Lower leg skin (tissue), 3 donors: Measurements from ENCODE around the gene SETD7.

Experiments
- POLR2A ChIP-seq, 2 donors: fragments of 450-650 bp; IDR thresholded peaks; one replicate each; pipeline ENCODE4 v1.6.1; 2016 to 2017; ENCODE audit warnings: antibody characterized with exemption in 2 of 2, mild to moderate bottlenecking in 1 of 2, moderate library complexity in 1 of 2
- TF ChIP-seq, protein P1 (sequence below), 3 donors: fragments of 450-650 bp; IDR thresholded peaks; one replicate each; pipeline ENCODE4 v1.5.1; 2016; ENCODE audit warnings: antibody characterized with exemption in 3 of 3, mild to moderate bottlenecking in 3 of 3, moderate library complexity in 2 of 3

DNA sequence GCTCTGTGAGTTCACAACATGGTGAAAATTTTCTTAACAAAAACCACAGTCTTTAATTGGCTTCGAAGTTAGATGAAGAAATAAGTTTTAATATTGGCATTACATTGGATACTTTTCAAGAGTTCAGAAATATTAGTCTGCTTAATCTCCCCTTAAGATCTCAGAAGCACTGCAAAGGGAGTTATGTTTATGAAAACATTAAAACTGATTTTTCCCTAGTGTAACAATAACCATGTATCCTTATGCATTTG lies 1.5 kb downstream of the SETD7 start:
- TF ChIP-seq, protein P1, sequence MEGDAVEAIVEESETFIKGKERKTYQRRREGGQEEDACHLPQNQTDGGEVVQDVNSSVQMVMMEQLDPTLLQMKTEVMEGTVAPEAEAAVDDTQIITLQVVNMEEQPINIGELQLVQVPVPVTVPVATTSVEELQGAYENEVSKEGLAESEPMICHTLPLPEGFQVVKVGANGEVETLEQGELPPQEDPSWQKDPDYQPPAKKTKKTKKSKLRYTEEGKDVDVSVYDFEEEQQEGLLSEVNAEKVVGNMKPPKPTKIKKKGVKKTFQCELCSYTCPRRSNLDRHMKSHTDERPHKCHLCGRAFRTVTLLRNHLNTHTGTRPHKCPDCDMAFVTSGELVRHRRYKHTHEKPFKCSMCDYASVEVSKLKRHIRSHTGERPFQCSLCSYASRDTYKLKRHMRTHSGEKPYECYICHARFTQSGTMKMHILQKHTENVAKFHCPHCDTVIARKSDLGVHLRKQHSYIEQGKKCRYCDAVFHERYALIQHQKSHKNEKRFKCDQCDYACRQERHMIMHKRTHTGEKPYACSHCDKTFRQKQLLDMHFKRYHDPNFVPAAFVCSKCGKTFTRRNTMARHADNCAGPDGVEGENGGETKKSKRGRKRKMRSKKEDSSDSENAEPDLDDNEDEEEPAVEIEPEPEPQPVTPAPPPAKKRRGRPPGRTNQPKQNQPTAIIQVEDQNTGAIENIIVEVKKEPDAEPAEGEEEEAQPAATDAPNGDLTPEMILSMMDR (IDR thresholded peaks at IDR 0.05), result no peak
- TF ChIP-seq POLR2A (IDR thresholded peaks at IDR 0.05), result no peak
